K562 (cell line): ENCODE results near the gene EPHA10. TPM values are rescaled to one million over a fixed set of nuclear protein-coding genes. Genes with fewer than 3 reads are reported as not detected.

Experiments used
- DNMT1 ChIP-seq: fragments of 450-650 bp; IDR thresholded peaks from 2 replicates; pipeline ENCODE4 v1.6.1; 2016; ENCODE audit warnings: antibody characterized with exemption, mild to moderate bottlenecking
- ELF2 ChIP-seq: fragments of 250-450 bp; sonication (Bioruptor Pico); IDR thresholded peaks from 2 replicates; pipeline ENCODE4 v1.5.0; 2021; ENCODE audit warnings: mild to moderate bottlenecking
- FOSL1 ChIP-seq: fragments of 200-800 bp; sonication (Bioruptor generic); conservative IDR thresholded peaks from 2 replicates; pipeline ENCODE4 v1.6.1; 2016; ENCODE audit warnings: missing genetic modification characterization, missing compliant biosample characterization
- HDAC2 ChIP-seq: fragments of 450-650 bp; IDR thresholded peaks from 2 replicates; pipeline ENCODE4 v1.6.1; 2016; ENCODE audit warnings: mild to moderate bottlenecking
- HNRNPUL1 ChIP-seq: fragments of 200-400 bp; formaldehyde crosslinking; IDR thresholded peaks from 2 replicates; pipeline ENCODE4 v1.6.1; 2017; ENCODE audit warnings: low read length
- KDM5B ChIP-seq: fragments of 200-600 bp; sonication (generic); IDR thresholded peaks from 2 replicates; pipeline ENCODE4 v1.6.1; 2012; ENCODE audit warnings: low read depth, mild to moderate bottlenecking, moderate library complexity, low read length, control low read depth, inconsistent platforms; ENCODE audit not compliant: insufficient replicate concordance
- L3MBTL2 ChIP-seq: fragments of 450-650 bp; IDR thresholded peaks from 2 replicates; pipeline ENCODE4 v1.6.1; 2016; ENCODE audit warnings: mild to moderate bottlenecking, moderate library complexity
- LARP7 ChIP-seq: fragments of 450-650 bp; IDR thresholded peaks from 2 replicates; pipeline ENCODE4 v1.6.1; 2016
- MED1 ChIP-seq: sonication (generic); formaldehyde crosslinking; IDR thresholded peaks from 2 replicates; pipeline ENCODE4 v1.8.1; 2023; ENCODE audit warnings: missing genetic modification reagents, borderline replicate concordance
- NBN ChIP-seq: fragments of 450-650 bp; IDR thresholded peaks from 2 replicates; pipeline ENCODE4 v1.6.1; 2016; ENCODE audit warnings: low read depth, mild to moderate bottlenecking
- RAD51 ChIP-seq: fragments of 450-650 bp; IDR thresholded peaks from 2 replicates; pipeline ENCODE4 v1.7.1; 2016; ENCODE audit warnings: low read depth, mild to moderate bottlenecking, borderline replicate concordance
- RERE ChIP-seq: sonication (generic); formaldehyde crosslinking; IDR thresholded peaks from 2 replicates; pipeline ENCODE4 v1.8.0; 2023; ENCODE audit warnings: missing genetic modification reagents, mild to moderate bottlenecking, borderline replicate concordance
- RFX5 ChIP-seq: IDR thresholded peaks from 2 replicates; pipeline ENCODE4 v1.6.1; 2011; ENCODE audit warnings: low read depth, mild to moderate bottlenecking, improper control_type of control experiment, low read length
- TAF7 ChIP-seq: fragments of 450-650 bp; IDR thresholded peaks from 2 replicates; pipeline ENCODE4 v1.6.1; 2016; ENCODE audit warnings: missing genetic modification characterization, missing compliant biosample characterization
- TBL1XR1 ChIP-seq, 2 experiments: IDR thresholded peaks; 2 replicates each; pipeline ENCODE4 v1.6.1; 2012; ENCODE audit warnings: improper control_type of control experiment in 2 of 2, low read length in 2 of 2, mild to moderate bottlenecking in 1 of 2
- TGIF2 ChIP-seq: sonication (generic); formaldehyde crosslinking; IDR thresholded peaks from 2 replicates; pipeline ENCODE4 v1.8.1; 2022; ENCODE audit warnings: mild to moderate bottlenecking, missing genetic modification reagents, moderate library complexity
- ZBTB33 ChIP-seq: sonication (generic); formaldehyde crosslinking; IDR thresholded peaks from 2 replicates; pipeline ENCODE4 v1.8.1; 2023; ENCODE audit warnings: mild to moderate bottlenecking, missing genetic modification reagents
- ZBTB8A ChIP-seq: fragments of 450-650 bp; IDR thresholded peaks from 2 replicates; pipeline ENCODE4 v1.6.1; 2018; ENCODE audit warnings: mild to moderate bottlenecking, moderate library complexity; ENCODE audit not compliant: partially characterized antibody
- ZNF174 ChIP-seq: fragments of 250-450 bp; sonication (Bioruptor Pico); IDR thresholded peaks from 2 replicates; pipeline ENCODE4 v1.4.0; 2020; ENCODE audit warnings: mild to moderate bottlenecking
- ZNF232 ChIP-seq: sonication (generic); formaldehyde crosslinking; IDR thresholded peaks from 2 replicates; pipeline ENCODE4 v1.8.0; 2022; ENCODE audit warnings: mild to moderate bottlenecking, missing genetic modification reagents
- ZNF263 ChIP-seq: sonication (generic); formaldehyde crosslinking; IDR thresholded peaks from 2 replicates; pipeline ENCODE4 v1.8.0; 2022; ENCODE audit warnings: mild to moderate bottlenecking, missing genetic modification reagents, borderline replicate concordance
- ZNF551 ChIP-seq: fragments of 250-450 bp; sonication (Bioruptor Pico); IDR thresholded peaks from 2 replicates; pipeline ENCODE4 v1.5.0; 2021; ENCODE audit warnings: mild to moderate bottlenecking, moderate library complexity
- ZNF778 ChIP-seq: fragments of 450-650 bp; formaldehyde crosslinking; IDR thresholded peaks from 2 replicates; pipeline ENCODE4 v1.4.0; 2020; ENCODE audit warnings: mild to moderate bottlenecking, moderate library complexity
- polyA plus RNA-seq, 8 experiments: library from polyadenylated mRNA; depleted of rRNA in 4 of 8; stranded (reverse) in 5 of 8; unstranded in 3 of 8; fragments of >200 nt; fragmentation: Nextera tagmentation in 2 of 8; fragmentation: Illumina TruSeq in 1 of 8; extraction: Ambion mirVana in 2 of 8; extraction: Trizol in 1 of 8; gene quantifications; 2 replicates each; pipeline versions ENCODE4 v1.2.1 to v1.2.3, GENCODE V29; 2011 to 2014; ENCODE audit warnings: inconsistent platforms in 1 of 8, missing spikeins in 1 of 8
- total RNA-seq, 7 experiments: library from RNA; depleted of rRNA in 6 of 7; stranded (reverse); fragments of >200 nt in 6 of 7; fragmentation: Illumina TruSeq in 2 of 7; extraction: Trizol in 2 of 7; gene quantifications; 2 replicates each; pipeline versions ENCODE4 v1.2.1 to v1.2.3, GENCODE V29; 2011 to 2021; ENCODE audit warnings: low replicate concordance in 1 of 7

EPHA10 gene
- total and polyA plus RNA-seq, 9 of the 15 experiments (the other 6 are each of a cell fraction or from before 2014, with no cell fraction given), result 0.03 TPM; not detected in 8

GRCh38 chr1:37691497-37692077 lies 73.3 kb downstream of the EPHA10 start (continued):
- no peak for TF ChIP-seq RERE (CRISPR knock-in tag)
- TF ChIP-seq TBL1XR1 (IDR thresholded peaks at IDR 0.05; ENCODE audit: low read length in 2 of 2), result no peak
- TF ChIP-seq TGIF2 (CRISPR knock-in tag), result 0 out of 2 replicates have a peak, but pooled peaks have one; percentile 21
- TF ChIP-seq DNMT1, result no peak
- no peak; the same call in 1 of the 2 replicates for TF ChIP-seq NBN
- TF ChIP-seq L3MBTL2, result peak; percentile 85
- TF ChIP-seq HDAC2, result 0 out of 2 replicates have a peak, but pooled peaks have one; percentile 30
- no peak for TF ChIP-seq RFX5
- no peak for TF ChIP-seq LARP7
- no peak for TF ChIP-seq RAD51
- TF ChIP-seq ZNF263, result peak; percentile 37; the same call in 1 of the 2 replicates
- TF ChIP-seq TAF7 (tag), result no peak
- TF ChIP-seq ZNF232 (CRISPR knock-in tag), result 0 out of 2 replicates have a peak, but pooled peaks have one; percentile 66
- no peak for TF ChIP-seq MED1 (CRISPR knock-in tag)
- no peak for TF ChIP-seq ELF2 (CRISPR knock-in tag)
- no peak for TF ChIP-seq ZBTB33
- no peak for TF ChIP-seq HNRNPUL1
- TF ChIP-seq ZNF174 (CRISPR knock-in tag), result no peak
- no peak for TF ChIP-seq FOSL1 (tag)
- TF ChIP-seq ZNF551, result no peak
- no peak for TF ChIP-seq ZBTB8A
- TF ChIP-seq KDM5B, result peak; percentile 74
- TF ChIP-seq ZNF778 (CRISPR knock-in tag), result no peak
